Kidney tubule cell (primary cell): ENCODE data around the gene ARL2BP.
"Not testable (repeated sequence)": the region's sequence is repeated elsewhere in the genome, so short reads cannot be mapped to it uniquely, and the experiment has no call there.

ENCODE experiments used
- DNase-seq: peaks from one replicate; pipeline ENCODE4 v3.0.0-alpha.2; 2018; ENCODE audit warnings: low spot score

ARL2BP gene

GRCh38 chr16:57263541-57264351, 18.7 kb downstream of the ARL2BP start:
- DNase-seq = no peak

- DNase-seq = no peak
Measured at GRCh38 chr16:57264381-57264780, 19.3 kb downstream of the ARL2BP start.

DNA sequence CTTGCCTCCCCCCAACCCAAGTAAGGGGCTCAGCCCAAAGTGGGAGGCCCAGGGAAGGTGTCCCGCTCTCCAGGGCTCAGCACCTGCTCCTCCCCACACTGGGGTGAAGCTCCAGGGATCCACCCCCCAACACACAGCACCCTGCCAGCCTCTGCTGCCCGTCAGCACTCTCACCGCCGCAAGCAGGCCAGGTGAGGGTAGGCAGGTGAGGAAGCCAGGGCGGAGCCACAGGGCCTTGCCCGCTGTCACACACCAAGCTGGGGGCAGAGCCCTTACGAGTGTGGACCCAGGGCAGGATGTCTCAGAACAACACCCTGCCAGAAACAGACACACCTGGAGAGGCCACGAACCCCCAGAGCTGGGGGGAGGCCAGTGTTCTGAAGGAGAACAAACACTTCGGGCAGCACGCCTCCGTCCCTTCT, 19.9 kb downstream of the ARL2BP start:
- peak; percentile 24 for DNase-seq

DNA sequence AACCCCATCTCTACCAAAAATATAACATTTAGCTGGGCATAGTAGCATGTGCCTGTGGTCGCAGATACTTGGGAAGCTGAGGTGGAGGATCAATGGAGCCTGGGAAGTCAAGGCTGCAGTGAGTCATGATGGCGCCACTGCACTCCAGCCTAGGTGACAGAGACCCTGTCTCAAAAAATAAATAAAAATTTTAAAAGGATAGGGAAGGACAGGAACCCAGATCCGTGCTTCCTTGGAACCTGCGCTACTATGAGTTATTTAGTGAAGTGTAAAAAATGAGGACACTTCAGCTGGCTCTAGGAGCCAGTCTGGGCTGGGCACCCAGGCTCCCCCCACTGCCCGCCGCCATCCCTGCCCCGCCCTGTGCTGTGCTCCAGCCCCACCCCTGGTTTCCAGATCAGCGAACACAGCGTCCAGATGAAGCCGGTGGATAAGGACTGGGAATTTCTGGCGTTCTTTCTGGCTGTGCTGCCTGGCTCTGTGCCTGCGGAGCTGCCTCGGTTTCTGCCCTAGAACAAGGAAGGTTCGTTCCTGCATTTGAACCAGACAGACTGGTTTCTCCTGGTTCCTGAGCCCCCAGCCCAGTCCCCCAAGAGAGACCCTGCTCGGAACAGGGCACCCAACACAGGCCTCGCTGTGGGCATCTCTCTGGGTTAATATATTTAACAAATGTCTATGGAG, 20.9 kb downstream of the ARL2BP start:
- DNase-seq = peak; percentile 89

GRCh38 chr16:57266531-57267260, 21.6 kb downstream of the ARL2BP start:
- peak; percentile 66 for DNase-seq

GRCh38 chr16:57267343-57267742, 22.3 kb downstream of the ARL2BP start:
- DNase-seq = not testable (repeated sequence)

DNA sequence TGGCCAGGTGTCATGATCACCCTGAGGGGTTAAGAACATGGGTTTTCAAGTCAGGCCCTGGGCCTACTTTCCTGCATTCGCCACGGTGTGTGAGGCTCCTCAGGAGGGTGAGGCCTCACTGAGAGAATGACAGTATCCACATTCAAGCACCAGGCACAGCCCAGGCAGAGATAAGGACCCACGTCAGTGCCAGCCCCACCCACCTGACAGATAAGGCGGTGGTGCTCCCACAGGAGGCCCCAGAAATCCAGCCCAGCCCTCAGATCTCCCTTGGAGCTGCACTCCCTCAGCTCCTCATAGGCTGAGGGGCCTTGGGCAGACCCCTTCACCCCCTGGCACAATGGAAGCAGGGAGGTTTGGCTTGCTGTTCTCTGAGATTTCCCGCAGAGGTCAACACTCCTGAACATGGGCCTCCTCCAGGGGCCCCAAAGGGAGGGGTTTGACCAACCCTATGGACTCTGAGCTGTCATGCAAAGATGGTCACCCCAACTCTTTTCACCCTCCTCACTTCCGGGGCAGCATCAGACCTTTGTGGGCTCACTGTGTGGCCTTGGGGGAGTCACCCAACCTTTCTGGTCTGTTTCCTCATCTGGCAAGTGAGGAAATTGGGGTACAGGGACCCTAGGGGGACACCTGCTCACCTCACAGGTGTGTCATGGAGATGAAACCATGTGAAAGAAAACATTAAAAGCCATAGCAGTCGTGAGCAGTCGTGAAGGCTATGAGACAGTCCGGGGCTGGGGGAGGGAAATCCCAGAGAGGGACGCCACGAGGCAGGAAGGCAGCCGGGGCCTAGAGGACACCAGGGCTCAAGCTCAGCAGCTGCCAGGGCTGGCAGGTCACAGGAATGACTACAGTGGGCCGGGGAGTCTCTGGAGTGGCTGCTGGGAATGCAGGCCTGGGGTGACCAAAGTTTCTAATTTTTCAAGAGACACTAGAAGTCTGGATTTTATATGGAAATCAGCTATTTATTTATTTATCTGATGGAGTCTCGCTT, 24.0 kb downstream of the ARL2BP start:
- no peak for DNase-seq

GRCh38 chr16:57270221-57271062, 25.4 kb downstream of the ARL2BP start:
- no peak for DNase-seq

DNA sequence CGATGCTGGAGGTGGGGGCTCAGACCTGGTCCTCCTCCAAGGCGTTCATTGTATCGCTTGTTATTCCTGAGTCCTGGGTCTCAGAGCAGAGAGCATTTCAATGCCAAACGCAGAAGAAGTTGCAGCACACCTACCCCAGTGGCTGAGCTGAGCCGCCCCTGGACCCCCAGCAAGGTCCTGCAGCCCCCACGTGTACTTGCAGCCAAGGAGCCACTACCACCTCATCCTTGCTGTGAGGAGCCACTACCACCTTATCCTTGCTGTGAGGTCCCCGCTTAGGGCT, 25.9 kb downstream of the ARL2BP start:
- no peak for DNase-seq

GRCh38 chr16:57271867-57272495, 26.9 kb downstream of the ARL2BP start:
- DNase-seq = no peak

- no peak for DNase-seq
Measured at GRCh38 chr16:57273359-57273758, 28.3 kb downstream of the ARL2BP start.

DNA sequence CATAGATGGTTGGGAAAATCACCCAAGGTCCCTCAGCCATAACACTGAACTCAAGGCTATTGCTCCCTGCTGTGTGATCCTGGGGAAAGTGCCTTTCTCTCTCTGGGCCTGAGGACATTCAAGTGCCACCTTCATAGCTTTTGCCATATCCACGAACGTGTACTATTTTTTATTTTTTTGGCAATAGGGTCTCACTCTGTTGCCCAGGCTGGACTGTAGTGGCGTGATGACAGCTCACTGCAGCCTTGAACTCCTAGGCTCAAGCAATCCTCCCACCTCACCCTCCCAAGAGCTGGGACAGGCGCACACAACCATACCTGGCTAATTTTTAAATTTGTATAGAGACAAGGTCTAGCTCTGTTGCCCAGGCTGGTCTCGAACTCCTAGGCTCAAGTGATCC, 28.8 kb downstream of the ARL2BP start:
- DNase-seq = no peak

DNA sequence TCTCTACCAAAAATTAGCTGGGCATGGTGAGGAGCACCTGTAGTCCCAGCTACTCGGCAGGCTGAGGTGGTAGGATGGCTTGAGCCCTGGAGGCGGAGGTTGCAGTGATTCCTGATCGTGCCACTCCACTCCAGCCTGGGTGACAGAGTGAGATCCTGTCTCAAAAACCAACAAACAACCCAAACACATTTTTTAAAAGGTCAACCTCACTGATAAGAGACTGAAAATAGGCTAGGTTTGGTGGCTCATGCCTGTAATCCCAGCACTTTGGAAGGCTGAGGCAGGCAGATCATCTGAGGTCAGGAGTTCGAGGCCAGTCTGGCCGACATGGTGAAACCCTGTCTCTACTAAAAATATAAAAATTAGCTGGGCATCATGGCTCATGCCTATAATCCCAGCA, 30.9 kb downstream of the ARL2BP start:
- not testable (repeated sequence) for DNase-seq

DNA sequence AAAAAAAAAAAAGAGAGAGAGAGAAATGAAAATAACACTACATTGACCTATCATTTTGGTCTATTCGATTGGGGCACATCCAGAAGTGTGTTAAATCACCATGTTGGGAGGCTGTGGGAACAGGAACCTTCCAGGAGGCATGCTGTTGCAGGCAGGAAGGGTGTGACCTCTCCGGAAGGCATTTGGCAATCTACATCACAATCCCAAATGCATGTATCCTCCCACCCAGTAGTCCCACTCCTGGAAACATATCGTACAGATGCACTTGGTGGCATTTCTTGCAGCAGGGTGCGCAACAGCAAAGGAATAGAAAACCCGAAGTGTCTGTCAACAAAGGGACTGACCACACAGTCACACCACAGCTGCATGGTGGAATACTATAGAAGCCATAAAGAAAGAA, 31.5 kb downstream of the ARL2BP start:
- no peak for DNase-seq

- DNase-seq = peak; percentile 98
Measured at GRCh38 chr16:57277586-57277985, 32.5 kb downstream of the ARL2BP start.

GRCh38 chr16:57278494-57278893, 33.4 kb downstream of the ARL2BP start:
- no peak for DNase-seq

- DNase-seq = no peak
Measured at GRCh38 chr16:57279780-57280638, 35.0 kb downstream of the ARL2BP start.

- no peak for DNase-seq
Measured at GRCh38 chr16:57281791-57282190, 36.7 kb downstream of the ARL2BP start.

DNA sequence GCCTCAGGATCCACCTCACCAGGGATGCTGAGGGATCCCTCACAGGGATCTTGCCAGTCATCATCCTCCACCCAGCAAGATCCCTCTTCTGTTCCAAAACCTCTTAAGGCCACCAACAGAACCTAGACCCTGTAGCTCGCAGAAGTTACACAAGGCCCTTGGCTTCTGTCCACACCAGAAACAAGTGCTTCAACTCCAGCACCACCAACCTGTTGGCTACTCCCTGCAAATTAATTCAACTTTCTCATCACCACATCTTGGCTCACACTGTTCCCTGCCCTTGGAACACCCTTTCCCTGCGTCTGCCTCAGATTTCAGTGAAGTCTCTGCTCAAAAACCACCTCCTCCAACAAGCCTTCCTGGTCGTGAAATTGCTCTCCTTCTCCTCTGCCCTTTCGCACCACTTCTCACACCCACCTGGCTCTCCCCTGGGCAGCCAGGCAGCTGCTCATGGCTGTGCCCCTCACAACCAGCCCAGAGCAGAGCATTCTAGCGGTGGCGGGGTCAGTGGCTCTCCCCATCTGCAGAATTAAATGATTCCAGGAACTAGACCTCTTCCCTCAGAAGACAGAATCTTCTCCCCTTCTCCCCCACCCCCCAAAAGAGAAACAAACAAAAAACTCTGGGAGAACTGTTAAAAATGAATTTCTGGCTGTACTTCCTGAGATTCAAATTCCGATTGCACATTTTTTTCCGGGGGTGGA, 37.6 kb downstream of the ARL2BP start:
- DNase-seq = no peak
